Endometrium (tissue), 2 donors: ENCODE results near the gene MRPL1.
"Not testable (repeated sequence)": the region's sequence is repeated elsewhere in the genome, so short reads cannot be mapped to it uniquely, and the experiment has no call there.

ENCODE experiments used
- FAIRE-seq: peaks from 2 replicates; lab custom pipeline; 2012; peaks lifted over from hg19 to GRCh38; lab: Jason Lieb, UNC
- donor health status: control.
- donor health status: control.

MRPL1 gene

DNA sequence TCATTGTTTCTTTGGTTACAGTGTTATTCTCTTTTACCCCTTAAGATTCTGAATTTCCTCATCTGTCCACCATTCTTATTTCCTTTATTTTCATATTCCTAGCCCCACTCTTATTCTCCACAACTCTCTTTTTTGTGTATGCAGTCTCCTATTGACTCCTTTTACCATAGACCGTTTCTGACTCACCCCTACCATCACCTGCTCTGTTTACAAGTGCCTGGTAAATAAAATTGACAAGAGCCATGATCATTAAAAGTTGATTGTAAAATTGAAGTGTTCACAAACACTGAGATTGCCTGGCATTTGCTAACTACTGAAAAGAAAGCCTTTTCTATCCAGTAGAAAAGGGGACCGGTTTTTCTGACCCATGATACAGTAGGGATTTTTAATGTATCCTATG is 54.4 kb downstream of the MRPL1 start:
- no peak for FAIRE-seq

DNA sequence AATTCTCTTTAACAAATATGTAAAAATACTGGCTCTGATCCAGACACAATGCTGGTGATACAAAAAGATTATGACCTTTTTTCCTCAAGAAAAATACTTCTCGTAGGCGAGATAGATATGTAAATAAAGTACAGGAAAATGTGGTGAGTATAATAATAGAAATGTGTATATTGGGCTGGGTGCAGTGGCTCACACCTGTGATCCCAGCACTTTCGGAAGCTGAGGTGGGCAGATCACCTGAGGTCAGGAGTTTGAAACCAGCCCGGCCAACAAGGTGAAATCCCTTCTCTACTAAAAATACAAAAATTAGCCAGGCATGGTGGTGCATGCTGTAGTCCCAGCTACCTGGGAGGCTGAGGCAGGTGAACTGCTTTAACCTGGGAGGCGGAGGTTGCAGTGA is 55.0 kb downstream of the MRPL1 start:
- FAIRE-seq, result no peak

DNA sequence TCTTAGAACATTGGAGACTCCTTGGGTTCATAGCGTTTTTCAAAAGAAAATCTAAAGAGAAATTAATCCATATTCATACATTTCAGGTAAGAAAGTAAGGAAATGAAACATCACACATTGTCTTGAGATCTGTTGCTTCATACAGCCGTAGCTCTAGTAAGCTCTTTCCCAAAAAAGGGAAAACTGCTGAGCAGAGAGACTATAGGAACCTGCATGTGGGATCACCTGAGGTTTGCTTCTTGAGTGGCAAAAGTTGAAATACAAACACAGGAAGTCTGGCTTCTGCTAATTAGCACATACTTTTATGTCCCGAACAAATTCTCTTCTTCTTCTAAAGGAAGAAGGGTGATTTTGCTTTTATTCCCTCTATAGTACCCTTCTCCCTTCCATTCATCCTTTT is 57.7 kb downstream of the MRPL1 start:
- FAIRE-seq, result no peak

DNA sequence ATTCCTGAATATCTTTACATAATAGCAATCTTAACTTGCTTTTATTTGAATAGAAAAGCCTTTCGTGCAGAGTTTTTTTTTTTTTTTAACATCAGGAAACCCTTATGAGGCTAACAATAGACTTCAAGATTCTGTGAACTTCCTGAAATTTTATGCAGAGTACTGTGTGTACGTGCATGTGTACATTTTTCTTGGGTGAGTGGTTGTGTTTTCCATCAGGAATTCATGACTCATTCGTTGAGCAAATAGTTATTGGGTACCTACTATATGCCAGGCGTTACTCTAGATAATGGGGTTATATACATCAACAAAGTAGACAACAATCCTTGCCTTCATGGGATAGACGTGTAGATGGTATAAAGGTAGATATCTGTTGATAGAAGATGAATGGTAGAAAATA is 59.1 kb downstream of the MRPL1 start:
- FAIRE-seq, result no peak

DNA sequence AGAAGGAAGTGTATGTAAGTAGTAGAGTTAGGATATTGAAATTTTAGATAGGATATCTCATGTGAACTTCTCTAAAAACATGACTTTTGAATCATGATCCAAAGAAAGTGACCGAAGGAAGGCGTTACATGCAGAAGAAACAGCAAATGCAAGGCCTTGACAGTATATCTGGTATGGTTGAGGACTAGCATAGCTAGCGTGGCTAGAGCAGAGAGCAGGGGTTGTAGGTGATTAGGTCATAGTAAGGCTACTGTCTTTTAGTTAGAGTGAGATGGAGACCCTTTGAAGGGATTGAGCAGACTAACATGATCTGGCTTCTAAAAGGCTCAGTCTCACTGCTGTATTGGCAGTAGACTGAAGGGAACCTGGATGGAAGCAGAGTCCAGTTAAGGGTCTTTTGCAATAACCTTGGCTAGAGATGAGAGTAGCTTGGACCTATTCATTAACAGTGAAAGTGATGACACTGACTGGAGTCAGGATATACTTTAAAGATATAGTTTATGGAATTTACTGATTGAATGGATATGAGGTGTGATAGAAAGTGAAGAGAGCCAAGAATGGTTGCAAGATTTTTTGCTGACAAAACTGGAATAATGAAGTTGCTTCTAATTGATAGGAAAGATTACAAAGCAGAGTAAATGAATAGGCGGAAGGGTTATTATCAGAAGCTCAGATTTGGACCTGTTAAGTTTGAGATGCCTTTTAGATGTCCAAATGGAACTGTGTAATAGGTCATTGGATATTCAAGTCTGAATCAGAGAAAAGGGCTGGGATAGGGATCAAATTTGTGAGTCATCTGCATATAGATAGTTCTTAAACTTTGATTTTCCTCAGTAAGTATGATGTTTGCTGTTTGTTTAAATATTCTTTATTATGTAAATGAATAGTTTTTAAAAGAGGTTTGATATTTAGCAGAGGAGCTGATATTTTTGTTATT is 59.8 kb downstream of the MRPL1 start:
- no peak for FAIRE-seq

DNA sequence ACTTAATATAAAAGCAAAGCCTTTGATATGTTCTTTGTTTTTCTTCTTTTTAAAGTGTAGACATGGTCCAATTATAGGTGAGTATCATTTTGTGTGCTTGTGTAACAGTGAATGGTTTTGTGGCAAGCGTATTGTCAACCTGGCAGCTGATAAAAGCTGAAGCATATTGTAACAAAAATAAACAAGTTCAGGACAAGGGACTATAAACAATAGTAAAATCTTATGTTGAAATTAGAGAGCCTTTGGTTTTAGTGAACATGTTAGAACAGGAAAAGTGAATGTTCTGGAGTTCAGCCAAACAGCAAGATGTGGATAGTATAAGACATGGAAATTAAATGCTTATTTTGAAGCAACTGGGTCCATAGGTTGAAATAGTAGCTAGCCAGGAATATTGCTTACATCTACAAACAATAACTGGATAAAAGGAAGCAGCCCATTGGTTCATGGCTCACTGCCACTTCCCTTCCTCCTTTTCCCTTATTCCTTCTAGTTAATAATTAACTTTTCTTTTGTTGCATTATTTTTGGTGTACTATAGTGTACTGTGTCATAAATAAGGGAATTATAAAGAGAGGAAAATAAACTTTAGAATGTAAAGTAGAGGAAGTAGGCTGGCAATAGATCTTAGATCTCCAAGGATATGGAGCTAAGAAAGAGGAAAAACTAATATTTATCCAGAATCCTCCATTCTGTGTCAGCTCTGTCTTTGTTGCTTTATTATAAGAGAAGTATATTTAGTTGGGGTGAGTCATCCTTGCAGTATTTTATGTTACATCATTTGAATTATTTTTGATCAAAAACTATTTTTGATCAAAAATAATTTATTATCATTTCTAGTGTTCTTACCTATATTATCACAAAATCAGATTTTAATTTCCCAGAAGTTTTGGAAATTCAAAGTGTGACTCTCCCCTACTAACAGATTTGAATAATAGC is 65.6 kb downstream of the MRPL1 start:
- peak; percentile 89 for FAIRE-seq

DNA sequence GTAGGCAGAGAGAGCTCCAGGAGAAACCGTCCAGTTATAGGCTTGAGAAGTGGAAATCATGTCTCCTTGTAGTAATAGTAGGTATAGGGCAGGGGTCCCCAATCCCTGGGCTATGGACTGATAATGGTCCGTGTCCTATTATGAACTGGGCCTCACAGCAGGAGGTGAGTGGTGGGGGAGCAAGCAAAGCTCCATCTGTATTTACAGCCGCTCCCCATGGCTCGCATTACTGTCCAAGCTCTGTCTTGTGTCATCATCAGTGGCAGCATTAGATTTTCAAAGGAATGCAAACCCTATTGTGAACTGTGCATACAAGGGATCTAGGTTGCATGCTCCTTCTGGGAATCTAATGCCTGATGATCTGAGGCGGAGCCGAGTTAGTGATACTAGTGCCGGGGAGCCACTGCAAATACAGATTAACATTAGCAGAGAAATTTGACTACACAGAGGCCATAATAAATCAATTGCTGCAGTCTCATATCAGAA is 67.6 kb downstream of the MRPL1 start:
- no peak for FAIRE-seq

DNA sequence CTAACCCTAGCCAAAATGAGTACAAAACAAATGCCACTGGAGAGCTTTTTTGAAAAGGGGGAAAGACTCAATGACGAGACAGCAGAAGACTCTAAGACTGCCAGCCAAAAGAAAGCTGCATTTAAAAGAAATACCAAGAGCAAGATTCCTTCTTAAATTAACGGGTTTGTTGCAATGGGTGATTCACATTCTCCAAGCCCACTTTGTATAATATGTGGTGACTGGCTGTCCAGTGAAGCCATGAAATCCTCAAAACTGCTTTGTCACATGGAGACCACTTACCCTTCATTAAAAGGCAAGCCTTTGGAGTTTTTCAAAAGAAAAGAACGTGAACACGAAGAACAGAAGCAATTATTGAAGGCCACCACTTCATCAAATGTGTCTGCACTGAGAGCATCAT is 68.2 kb downstream of the MRPL1 start:
- no peak for FAIRE-seq

DNA sequence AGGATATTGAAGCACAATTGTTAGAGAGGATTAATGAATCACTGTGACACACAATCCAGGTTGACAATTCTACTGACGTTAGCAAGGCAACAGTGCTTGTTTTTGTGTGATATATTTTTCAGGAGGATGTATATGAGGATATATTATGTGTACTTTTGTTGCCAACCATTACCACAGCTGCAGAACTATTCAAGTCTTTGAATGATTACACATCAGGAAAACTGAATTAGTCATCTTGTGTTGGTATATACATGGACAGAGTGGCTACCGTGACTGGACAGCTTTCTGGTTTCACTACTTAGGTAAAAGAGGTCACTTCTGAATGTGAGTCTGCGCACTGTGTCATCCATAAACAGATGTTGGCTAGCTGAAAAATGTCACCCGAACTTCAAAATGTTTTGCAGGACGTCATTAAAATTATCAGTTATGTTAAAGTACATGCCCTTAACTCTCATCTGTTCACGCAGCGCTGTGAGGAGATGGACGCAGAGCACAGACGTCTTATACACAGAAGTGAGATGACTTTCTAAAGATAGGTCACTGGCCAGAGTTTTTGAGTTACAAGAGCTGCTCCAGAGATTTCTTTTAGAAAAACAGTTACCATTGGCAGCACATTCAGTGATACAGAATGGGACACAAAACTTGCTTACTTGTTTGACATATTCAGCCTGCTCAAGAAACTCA is 69.0 kb downstream of the MRPL1 start:
- no peak for FAIRE-seq

DNA sequence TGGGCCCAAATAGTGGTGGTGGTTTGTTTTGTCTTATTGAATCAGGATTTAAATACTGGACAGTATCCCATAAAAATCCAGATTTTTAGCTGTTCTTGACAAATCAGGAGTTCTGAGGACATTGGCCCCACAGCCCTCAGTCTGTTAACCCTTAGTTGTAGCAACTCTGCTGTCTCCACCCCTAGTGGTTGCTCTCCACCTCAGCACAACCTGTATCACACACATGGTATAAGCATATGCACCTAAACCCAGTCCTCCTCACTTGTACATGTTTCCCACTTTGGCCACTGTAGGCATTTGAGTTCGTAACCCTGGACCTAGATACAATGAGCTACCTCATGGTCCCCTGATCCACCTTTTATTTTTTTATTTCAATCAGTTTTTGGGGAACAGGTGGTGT is 75.9 kb downstream of the MRPL1 start:
- no peak for FAIRE-seq

DNA sequence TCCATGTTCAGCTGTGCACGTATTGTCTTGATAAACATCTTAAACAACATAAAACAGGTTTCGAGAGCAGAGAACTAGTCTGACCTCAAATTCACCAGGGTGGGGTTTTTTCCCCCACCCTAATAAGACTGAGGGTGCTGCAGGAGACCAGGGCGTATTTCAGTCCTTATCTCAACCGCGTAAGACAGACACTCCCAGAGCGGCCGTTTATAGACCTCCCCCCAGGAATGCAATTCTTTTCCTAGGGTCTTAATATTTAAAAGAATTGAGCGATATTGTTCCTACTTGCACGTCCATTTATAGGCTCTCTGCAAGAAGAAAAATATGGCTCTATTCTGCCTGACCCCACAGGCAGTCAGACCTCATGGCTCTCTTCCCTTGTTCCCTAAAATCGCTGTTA is 83.3 kb downstream of the MRPL1 start:
- FAIRE-seq, result not testable (repeated sequence)

DNA sequence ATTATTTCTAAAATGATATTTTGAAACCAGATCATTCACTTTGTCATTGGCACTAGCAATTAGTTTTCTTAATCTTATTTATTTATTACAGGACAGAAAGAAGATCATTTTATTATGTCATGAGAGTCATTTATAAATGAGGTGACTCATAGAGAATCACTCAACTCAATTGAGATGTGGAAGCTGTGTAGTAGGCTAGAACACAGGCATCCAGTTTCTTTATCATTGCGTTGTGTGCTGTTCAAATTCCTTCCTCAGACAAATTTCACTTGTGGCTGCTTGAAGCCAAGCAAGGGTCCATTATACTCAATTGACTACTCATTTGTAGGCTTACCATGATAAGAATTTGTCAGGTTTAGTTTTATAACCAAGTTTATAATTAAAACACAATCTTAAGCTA is 87.6 kb downstream of the MRPL1 start:
- no peak for FAIRE-seq

DNA sequence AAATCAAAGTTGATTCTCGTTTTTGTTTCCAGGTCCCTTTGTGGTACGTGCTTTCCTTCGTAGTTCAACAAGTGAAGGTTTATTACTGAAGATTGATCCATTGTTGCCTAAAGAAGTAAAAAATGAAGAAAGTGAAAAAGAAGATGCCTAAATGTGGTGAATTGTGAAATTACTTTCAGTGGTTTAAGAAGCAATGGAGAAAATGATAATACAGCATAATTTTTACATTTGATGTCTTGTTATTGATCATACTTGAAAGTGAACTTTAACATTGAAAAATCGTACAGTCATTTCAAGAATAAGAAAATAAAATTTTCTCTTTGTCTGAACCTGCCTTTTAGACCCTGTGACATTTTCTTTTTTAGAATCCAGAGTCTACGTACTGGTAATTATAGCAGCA is 89.8 kb downstream of the MRPL1 start:
- FAIRE-seq, result no peak

DNA sequence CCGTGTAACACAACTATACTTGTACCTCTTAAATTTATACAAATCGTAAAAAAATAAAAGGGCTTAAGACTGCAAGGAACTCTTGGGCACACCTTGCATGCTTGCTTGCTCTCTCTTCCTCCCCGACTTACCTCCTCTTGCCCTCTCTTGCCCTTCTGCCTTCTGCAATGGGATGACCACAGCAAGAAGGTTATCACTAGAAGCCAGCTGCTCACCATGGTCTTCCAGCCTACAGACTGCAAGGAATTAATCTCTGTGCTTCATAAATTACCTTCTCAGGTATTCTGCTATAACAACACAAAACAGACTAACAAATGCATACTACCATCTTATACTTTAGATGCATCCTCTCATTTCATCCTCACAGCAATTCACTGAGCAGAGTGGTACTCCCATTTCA is 92.1 kb downstream of the MRPL1 start:
- no peak for FAIRE-seq

DNA sequence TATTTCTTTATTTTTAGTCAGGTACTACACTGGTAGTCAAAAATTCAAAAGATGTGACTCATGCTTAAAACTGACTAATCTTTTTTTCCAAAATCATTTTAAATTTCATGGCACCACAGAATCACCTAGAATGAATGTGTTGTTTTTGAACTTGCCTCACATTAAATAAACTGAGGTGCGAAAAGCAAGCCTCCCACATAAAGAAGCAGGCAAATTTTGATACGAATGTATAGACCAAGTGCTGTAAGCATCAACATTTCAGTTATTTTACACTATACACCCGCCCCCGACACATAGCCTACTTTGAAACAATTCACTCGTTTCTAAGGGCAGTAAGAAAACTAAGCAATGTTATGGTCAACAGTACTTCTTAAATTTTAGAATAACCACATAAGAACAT is 94.3 kb downstream of the MRPL1 start:
- no peak for FAIRE-seq

DNA sequence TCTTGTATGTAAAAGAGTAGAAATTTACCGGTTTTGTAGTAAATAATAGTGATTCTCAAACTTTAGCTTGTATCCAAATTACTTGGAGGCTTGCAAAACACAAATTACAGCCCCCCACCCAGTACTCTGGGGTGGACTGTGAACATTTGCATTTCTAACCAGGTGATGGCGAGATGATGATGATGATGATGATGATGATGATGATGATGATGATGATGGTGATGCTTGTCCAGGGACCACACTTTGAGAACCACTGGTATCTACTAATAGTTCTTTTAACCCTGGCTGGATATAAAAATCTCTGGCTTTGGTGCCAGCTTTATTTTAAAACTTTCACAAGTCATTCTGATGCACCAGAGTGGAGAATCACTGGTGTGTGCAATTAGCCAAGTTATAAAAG is 96.3 kb downstream of the MRPL1 start:
- FAIRE-seq, result no peak

DNA sequence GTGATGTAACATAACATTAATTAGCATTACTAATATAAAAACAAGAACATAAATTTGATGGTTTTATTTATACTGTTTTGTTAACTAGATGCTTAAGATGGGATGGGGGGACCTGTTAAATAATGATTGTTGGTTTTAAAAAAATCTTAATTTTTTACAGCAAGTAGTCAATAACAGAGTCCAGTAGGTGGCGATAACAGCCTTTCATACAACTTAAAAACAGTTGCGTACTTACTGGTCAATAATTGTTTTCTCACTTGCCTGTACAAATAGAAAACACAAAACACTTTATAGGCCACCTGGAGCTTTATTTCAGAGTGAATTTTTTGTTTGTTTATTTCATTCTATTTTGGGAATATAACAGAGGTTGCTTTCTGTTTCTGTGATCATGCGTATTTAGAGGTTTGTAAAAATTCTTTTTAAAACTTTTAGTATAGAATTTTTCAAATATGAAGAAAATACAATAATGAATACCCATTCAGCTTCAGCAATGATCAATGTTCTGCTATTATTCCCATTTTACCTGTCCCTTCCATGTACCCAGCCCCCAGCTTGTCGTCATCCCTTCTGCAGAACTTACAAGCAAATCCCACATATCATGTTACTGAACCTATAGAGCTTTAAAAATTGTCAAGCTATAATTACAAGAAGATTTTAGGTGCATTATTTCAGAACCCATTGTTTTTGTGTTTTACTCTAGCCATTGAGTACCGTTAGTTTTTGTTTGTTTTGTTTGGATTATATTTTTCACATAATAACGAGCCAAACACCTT is 97.1 kb downstream of the MRPL1 start:
- FAIRE-seq, result peak; percentile 91

DNA sequence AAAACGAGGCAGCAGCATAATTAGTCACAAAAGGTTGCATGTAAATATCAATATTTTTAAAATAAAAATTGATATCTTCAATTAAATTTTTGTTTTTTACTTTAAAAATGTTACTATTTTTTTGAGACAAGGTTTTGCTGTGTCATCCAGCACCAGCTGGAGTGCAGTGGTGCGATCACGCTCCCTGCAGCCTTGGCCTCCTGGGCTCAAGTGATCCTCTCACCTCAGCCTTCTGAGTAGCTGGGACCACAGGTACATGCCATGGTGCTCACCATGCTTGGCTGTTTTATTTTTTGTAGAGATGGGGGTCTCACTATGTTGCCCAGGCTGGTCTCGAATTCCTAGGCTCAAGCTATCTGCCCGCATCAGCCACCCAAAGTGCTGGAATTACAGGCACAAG is 97.7 kb downstream of the MRPL1 start:
- FAIRE-seq, result no peak

DNA sequence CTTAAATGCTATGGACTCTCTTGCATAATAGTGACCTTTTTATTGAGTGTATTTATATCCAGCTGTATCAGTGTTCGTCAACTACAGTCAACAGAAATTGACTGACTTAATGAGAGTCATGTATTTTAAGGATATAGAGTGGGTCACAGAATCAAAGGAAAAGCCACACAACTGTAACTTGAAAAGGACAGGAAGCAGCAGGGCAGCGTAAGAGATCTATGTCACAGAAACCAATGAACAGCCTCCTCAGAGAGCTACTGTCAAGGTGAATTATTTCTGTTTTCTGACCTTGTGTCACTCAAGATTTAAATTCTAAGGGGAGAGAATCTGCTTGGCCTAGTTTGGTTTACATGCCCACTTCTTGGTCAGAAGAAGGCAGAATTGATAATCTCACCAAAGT is 100.4 kb downstream of the MRPL1 start:
- FAIRE-seq, result no peak

DNA sequence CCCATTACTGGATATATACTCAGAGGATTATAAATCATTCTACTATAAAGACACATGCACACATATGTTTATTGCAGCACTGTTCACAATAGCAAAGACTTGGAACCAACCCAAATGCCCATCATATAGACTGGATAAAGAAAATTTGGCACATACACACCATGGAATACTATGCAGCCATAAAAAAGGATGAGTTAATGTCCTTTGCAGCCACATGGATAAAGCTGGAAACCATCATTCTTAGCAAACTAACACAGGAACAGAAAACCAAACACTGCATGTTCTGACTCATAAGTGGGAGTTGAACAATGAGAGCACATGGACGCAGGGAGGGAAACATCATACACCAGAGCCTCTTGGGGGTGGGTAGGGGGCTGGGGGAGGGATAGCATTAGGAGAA is 111.0 kb downstream of the MRPL1 start:
- FAIRE-seq, result not testable (repeated sequence)

DNA sequence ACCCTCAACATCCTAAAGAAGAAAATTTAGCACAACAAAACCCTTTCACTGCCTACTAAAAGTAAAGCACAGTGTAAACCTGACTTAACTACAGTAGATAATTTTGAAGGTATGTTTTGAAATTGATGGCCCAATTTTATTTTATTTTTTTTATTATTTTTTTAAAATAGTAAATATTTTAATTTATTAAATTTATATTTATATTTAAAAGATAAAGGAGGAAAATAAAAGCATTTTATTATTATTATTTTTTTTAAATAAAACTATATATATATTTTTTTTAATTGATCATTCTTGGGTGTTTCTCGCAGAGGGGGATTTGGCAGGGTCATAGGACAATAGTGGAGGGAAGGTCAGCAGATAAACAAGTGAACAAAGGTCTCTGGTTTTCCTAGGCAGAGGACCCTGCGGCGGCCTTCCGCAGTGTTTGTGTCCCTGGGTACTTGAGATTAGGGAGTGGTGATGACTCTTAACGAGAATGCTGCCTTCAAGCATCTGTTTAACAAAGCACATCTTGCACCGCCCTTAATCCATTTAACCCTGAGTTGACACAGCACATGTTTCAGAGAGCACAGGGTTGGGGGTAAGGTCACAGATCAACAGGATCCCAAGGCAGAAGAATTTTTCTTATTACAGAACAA is 120.4 kb downstream of the MRPL1 start:
- FAIRE-seq, result peak; percentile 39
